Right lobe of liver (tissue), 6 donors: ENCODE results near the gene ATM. TPM values are rescaled to one million over a fixed set of nuclear protein-coding genes. Genes with fewer than 3 reads are reported as not detected.

Experiments used
- ATAC-seq, 4 donors: fragments of 200-7000 bp; cut with Tn5 transposase; one replicate each; pipeline ENCODE4 v1.9.1; 2020; ENCODE audit warnings: mild to moderate bottlenecking in 4 of 4, moderate library complexity in 4 of 4
- DNase-seq, 3 donors: peaks; one replicate each; pipeline ENCODE4 v3.0.0-alpha.2; 2020
- H3K27ac ChIP-seq, 3 donors: fragments of 200-600 bp; one replicate each; pipeline ENCODE4 v1.8.0; 2022
- H3K27me3 ChIP-seq, 2 donors: fragments of 200-600 bp; one replicate each; pipeline ENCODE4 v1.8.0; 2022
- H3K36me3 ChIP-seq, 4 donors: fragments of 200-600 bp; sonication (generic) in 1 of 4; one replicate each; pipeline versions ENCODE4 v1.5.1 to v1.8.0; 2017 to 2022; ENCODE audit warnings: control low read depth in 1 of 4
- H3K4me1 ChIP-seq, 4 donors: fragments of 200-600 bp; sonication (generic) in 1 of 4; one replicate each; pipeline versions ENCODE4 v1.5.1 to v1.8.0; 2017 to 2022; ENCODE audit warnings: control low read depth in 1 of 4
- H3K4me3 ChIP-seq, 3 donors: fragments of 200-600 bp; one replicate each; pipeline ENCODE4 v1.8.0; 2022
- H3K9me3 ChIP-seq, 4 donors: fragments of 200-600 bp; sonication (generic) in 1 of 4; one replicate each; pipeline versions ENCODE4 v1.5.1 to v1.8.0; 2017 to 2022; ENCODE audit warnings: control low read depth in 1 of 4
- POLR2A ChIP-seq: fragments of 450-650 bp; IDR thresholded peaks from one replicate; pipeline ENCODE4 v1.6.1; 2017; ENCODE audit warnings: antibody characterized with exemption, mild to moderate bottlenecking
- whole genome bisulfite sequencing: methylation state at CpG from one replicate; pipeline ENCODE4 v1.1.6; 2018; ENCODE audit warnings: low coverage, low lambda C conversion rate; ENCODE audit not compliant: insufficient coverage; ENCODE audit errors: missing lambda C conversion rate; 5-methylcytosine and 5-hydroxymethylcytosine counted together
- intact Hi-C, 2 donors: fragments of 100-400 bp; cut with DNase I; formaldehyde crosslinking; loops; one replicate each; pipeline versions ENCODE4 v1.11.2 to v1.14.1; 2022
- total RNA-seq, 6 experiments: library from RNA; depleted of rRNA in 2 of 6; stranded (reverse); fragments of >200 nt in 2 of 6; fragmentation: NEBNext Ultra II Directional in 3 of 6; extraction: Animal tissue kit (Norgen Biotek cat#: 25700) in 3 of 6; gene quantifications; one replicate each; pipeline versions ENCODE4 v1.1.0 to v1.2.4, GENCODE V29; 2016 to 2023
- TF ChIP-seq, protein P1 (sequence below), 4 donors: fragments of 200-600 bp in 3 of 4; fragments of 450-650 bp in 1 of 4; IDR thresholded peaks; one replicate each; pipeline versions ENCODE4 v1.5.1 to v1.8.0; 2016 to 2022; ENCODE audit warnings: antibody characterized with exemption in 4 of 4, mild to moderate bottlenecking in 2 of 4
- donor health status: DM: no; HTN: yes; CAD: no.
- donor health status: DM: no; HTN: no; CAD: no.
- donor health status: DM: no; HTN: no; CAD: no.
- donor health status: DM: no; HTN: yes; CAD: no.
- donor health status: DM: no; HTN: yes; CAD: no.

Gene ATM
- total RNA-seq, 6 experiments from 2014 or later = 24.9 to 47.1 (median 32.4) TPM

DNA sequence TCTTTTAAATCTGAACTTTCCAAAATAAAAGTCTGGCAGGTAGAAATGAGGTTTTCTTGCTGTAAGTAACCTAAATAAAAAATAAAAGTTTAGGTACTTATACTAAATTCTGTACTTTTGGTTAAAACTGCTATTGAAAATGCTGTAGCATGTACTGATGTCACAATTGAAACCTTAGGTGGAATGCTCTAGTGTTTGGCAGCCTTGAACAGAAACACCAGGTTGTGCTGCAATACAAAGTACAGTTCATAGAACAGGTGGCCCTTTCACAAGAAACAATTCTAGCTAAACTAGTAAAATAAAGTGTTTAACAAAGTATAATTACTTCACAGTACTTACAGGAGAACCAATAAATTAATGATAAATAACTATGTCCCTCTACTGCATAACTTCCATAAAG lies 25.5 kb upstream of the ATM start:
- Histone ChIP-seq H3K4me3 (no peak overlapping the region), H3K4me1 (peaks cover 0 to 9% (median 3%) of the 10 kb centered on the region in 4 donors), H3K9me3 (no peaks in the 10 kb centered on the region), H3K27ac (peak overlapping the region in 2 of 3 donors; percentile 13 to 27), H3K36me3 (peaks cover 0 to 18% (median 5%) of the 10 kb centered on the region in 4 donors), H3K27me3 (no peaks in the 10 kb centered on the region)
- TF ChIP-seq, protein P1, sequence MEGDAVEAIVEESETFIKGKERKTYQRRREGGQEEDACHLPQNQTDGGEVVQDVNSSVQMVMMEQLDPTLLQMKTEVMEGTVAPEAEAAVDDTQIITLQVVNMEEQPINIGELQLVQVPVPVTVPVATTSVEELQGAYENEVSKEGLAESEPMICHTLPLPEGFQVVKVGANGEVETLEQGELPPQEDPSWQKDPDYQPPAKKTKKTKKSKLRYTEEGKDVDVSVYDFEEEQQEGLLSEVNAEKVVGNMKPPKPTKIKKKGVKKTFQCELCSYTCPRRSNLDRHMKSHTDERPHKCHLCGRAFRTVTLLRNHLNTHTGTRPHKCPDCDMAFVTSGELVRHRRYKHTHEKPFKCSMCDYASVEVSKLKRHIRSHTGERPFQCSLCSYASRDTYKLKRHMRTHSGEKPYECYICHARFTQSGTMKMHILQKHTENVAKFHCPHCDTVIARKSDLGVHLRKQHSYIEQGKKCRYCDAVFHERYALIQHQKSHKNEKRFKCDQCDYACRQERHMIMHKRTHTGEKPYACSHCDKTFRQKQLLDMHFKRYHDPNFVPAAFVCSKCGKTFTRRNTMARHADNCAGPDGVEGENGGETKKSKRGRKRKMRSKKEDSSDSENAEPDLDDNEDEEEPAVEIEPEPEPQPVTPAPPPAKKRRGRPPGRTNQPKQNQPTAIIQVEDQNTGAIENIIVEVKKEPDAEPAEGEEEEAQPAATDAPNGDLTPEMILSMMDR (IDR thresholded peaks at IDR 0.05) = peak in 2 of 4 donors; percentile 6 to 24
- TF ChIP-seq POLR2A = no peak
- ATAC-seq = peak; percentile 79 to 95 (median 92)
- no peak for DNase-seq
- intact Hi-C loops = no loop called here

DNA sequence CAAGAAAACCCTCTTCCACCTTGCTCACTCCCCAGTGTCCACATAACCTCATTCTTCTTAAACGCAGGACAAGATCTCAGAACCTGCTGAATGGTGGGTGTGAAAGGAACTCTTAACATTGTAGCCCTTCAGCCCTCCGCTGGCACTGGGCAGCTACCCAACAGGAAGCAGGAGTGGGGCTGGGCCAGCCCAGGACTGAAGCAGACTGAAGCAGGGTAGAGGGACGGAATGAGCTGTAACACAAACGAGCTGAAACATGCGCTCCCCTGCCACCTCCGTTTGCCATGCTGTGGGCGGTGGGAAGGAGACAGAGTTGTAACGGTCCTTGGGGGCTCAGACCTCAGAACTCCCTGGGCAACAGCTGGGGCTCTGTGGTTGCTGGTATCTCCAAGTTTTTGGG lies 24.0 kb upstream of the ATM start:
- no peaks in the 10 kb centered on the region for H3K9me3 ChIP-seq
- H3K4me3 ChIP-seq = no peak overlapping the region
- no peaks in the 10 kb centered on the region for H3K27me3 ChIP-seq
- ATAC-seq (peak in 3 of 4 donors; percentile 21 to 44 (median 29)), DNase-seq (no peak)
- intact Hi-C loops = no loop called here
- no peak overlapping the region for H3K27ac ChIP-seq
- TF ChIP-seq, protein P1 (IDR thresholded peaks at IDR 0.05) = no peak
- TF ChIP-seq POLR2A = no peak
- peaks cover 0 to 13% (median under 1%) of the 10 kb centered on the region in 4 donors for H3K36me3 ChIP-seq
- 74% methylated on average over 6 of the region's 8 CpGs for WGBS
- peaks cover 0 to 9% (median 3%) of the 10 kb centered on the region in 4 donors for H3K4me1 ChIP-seq

DNA sequence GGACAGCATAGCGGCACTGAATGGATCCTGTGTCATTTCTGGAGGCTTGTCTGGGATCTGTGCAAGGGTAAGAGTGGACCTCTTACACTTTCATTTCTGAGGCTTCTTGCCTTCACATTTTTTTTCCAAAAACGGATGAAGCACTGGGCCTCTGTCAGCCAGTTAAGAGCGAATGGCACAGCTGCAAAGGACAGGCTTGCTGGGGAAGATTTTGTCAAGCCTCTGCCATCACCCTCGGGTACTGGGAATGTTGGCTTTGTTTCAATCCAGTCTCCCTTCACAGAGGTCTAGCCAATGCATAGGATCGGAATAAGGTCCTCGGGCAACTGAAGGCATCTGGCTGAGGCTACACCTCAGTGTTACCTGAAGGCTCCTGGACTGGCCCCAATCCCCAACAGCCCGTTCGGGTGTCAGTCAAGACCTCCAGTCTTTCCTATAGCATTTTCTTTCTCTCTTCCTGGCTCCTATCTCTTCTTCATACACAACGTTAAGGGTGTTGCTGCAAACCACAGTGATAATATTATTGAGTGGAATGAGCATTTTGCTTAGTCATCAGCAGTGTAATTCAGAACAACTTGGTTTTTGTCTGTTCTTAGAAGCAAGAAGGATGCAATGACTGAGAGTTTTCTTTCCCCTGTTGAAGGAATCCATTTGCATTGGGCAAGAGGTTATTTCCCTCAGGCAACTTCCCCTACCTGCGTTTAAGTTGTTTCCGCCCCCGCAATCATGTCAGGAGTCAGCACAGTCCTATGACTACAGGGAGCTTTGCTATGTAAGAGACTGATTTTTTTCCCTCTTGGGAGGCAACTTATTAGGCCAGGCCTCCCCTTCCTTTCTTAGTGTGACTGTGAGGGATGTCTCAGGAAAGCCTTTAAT lies 23.2 kb upstream of the ATM start:
- ATAC-seq = peak in 2 of 4 donors; percentile 25 to 52
- H3K9me3 ChIP-seq = no peaks in the 10 kb centered on the region
- no peak for DNase-seq
- peaks cover 0 to 9% (median 3%) of the 10 kb centered on the region in 4 donors for H3K4me1 ChIP-seq
- peaks cover 0 to 13% (median 0%) of the 10 kb centered on the region in 4 donors for H3K36me3 ChIP-seq
- no peak for TF ChIP-seq POLR2A
- TF ChIP-seq, protein P1 (IDR thresholded peaks at IDR 0.05) = no peak
- intact Hi-C loops = no loop called here
- H3K27me3 ChIP-seq = no peaks in the 10 kb centered on the region
- H3K27ac ChIP-seq = no peak overlapping the region
- no peak overlapping the region for H3K4me3 ChIP-seq
- 67% methylated on average over 9 of the region's 12 CpGs for WGBS

DNA sequence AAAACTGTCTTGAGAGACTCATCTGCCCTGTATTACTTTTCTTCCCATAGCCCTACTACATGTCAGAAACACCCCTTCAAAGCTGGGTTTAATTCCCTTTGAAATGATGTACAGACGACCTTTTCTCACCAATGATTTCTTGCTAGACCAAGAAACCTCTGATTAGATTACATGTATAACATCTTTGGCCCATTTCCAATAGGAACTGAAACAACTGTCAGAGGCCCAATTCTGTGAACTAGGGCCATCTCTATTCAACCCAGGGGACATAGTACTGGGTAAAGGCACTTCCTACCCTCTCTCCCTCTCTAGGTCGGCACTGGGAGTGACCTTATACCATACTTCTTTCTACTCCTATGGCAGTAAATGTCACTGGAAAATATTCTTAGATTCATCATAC lies 19.8 kb upstream of the ATM start:
- Histone ChIP-seq H3K27me3 (no peaks in the 10 kb centered on the region), H3K4me3 (no peak overlapping the region), H3K4me1 (no peaks in the 10 kb centered on the region), H3K9me3 (no peaks in the 10 kb centered on the region), H3K27ac (no peak overlapping the region), H3K36me3 (peaks cover 0 to 9% (median 4%) of the 10 kb centered on the region in 4 donors)
- DNase-seq (no peak), ATAC-seq (no peak)
- TF ChIP-seq POLR2A = no peak
- TF ChIP-seq, protein P1 (IDR thresholded peaks at IDR 0.05) = no peak
- 50% methylated on average over 2 of the region's 2 CpGs for WGBS
- intact Hi-C loops = no loop called here
